Measurements from ENCODE around the gene SOCS3. TPM values are rescaled to one million over a fixed set of nuclear protein-coding genes. Genes with fewer than 3 reads are reported as not detected.

The SOCS3 gene
- total and polyA plus RNA-seq, 4 donors: 15.5 to 182 (median 91.5) TPM

DNA sequence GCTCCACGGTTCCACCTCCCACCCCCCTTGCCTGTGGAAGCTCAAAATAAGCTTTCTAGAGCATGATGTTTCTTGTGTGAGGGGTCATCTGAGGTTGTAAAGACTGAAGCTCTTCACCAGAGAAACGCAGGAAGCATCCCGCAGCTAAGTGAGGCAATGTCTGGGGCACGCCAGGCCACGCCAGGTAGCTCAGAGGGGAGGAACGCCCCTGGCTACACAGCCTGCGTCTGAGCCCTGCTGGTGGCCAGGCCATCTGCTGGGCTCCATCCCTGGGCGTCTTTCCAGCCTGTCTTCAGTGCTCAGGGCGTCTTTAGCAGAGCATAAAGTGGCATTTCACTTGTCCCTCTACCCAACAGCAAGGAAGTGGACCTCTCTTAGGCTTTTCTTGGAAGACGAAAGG lies 15.2 kb downstream of the SOCS3 start:
- no peak overlapping the region for H3K27ac ChIP-seq (ENCODE audit: low read depth in 1 of 2, low read length in 2 of 2)
- ATAC-seq (ENCODE audit: low FRiP score) (no peak), DNase-seq (no peak)
- H3K4me1 ChIP-seq (ENCODE audit: control insufficient read depth in 1 of 2, insufficient read depth in 2 of 2, low read length in 2 of 2): no peaks in the 10 kb centered on the region
- no peaks in the 10 kb centered on the region for H3K27me3 ChIP-seq (ENCODE audit: control insufficient read depth in 1 of 2, insufficient read depth in 2 of 2, low read length in 1 of 2)
- intact Hi-C loops (cut with DNase I): no loop called here
- no peaks in the 10 kb centered on the region for H3K9me3 ChIP-seq (ENCODE audit: control insufficient read depth, low read length)
- WGBS, 2 donors: 84 to 87% methylated on average over 10 of the region's 10 CpGs
- H3K36me3 ChIP-seq (ENCODE audit: control insufficient read depth in 1 of 2, insufficient read depth in 2 of 2, low read length in 1 of 2): no peaks in the 10 kb centered on the region
- H3K4me3 ChIP-seq (ENCODE audit: low read length in 2 of 2): no peak overlapping the region

DNA sequence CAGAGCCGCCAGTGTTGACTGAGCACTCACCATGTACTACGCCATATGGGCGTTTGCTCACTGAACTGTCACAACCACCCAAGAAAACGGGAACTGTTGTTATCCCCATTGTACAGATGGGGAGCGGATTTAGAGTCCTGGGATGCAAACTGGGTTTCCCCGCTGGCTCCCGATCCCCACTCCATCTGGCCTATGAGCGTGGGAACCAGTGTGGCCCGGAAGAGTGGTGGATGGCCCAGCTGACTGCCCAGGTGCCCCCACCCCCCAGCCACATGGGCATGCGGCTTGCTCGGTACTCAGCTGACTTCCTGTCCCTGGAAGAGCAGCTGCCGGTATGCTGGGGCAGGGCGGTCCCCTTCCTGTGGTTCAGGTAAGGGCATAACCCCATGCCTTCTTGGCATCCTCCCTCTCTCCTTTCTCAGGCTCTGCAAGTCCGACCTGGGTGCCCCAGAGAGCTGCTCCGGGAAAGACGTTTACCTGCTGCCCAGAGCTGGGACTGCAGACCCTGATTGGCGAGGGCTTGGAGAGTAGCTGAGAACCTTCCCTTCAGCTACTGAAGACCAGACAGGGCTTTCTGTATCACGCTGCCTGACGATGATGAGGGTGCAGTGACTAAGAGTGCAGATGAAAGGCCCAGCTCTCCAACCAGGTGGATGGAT lies 16.2 kb downstream of the SOCS3 start:
- peak overlapping the region in 1 of 2 donors; percentile 90 for H3K27ac ChIP-seq (ENCODE audit: low read depth in 1 of 2, low read length in 2 of 2)
- intact Hi-C loops (cut with DNase I): loop anchor here in 1 of 2 donors (2.0 kb wide), 1 partner anchor 33 kb away; no protein-coding TSS in a partner anchor
- no peak overlapping the region for H3K4me3 ChIP-seq (ENCODE audit: low read length in 2 of 2)
- no peaks in the 10 kb centered on the region for H3K9me3 ChIP-seq (ENCODE audit: control insufficient read depth, low read length)
- ATAC-seq (ENCODE audit: low FRiP score): no peak
- H3K27me3 ChIP-seq (ENCODE audit: control insufficient read depth in 1 of 2, insufficient read depth in 2 of 2, low read length in 1 of 2): no peaks in the 10 kb centered on the region
- DNase-seq: peak in 1 of 2 donors; percentile 73
- WGBS, 2 donors: 89 to 91% methylated on average over 19 of the region's 19 CpGs
- no peaks in the 10 kb centered on the region for H3K36me3 ChIP-seq (ENCODE audit: control insufficient read depth in 1 of 2, insufficient read depth in 2 of 2, low read length in 1 of 2)
- H3K4me1 ChIP-seq (ENCODE audit: control insufficient read depth in 1 of 2, insufficient read depth in 2 of 2, low read length in 2 of 2): no peaks in the 10 kb centered on the region

DNA sequence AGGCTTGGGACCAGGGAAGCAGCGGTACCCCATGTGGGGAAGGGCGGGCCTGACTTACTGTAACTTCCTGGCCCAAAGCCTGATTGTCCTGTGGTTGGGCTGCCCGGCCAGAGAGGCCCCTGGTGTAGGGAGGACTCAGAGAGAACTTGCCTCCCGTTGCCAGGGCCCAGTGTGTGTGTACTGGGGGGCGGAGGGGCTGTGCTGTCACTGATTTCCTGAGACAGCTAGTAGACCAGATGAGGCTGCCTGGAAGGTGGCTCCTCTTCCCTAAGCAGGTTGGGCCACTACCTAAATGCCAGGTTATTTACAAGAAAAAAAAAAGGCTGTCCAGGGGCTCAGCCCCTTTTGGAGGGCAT lies 16.7 kb downstream of the SOCS3 start:
- intact Hi-C loops (cut with DNase I): loop anchor here in 1 of 2 donors (2.0 kb wide), 1 partner anchor 34 kb away; no protein-coding TSS in a partner anchor
- DNase-seq (peak; percentile 92 to 95), ATAC-seq (ENCODE audit: low FRiP score) (peak; percentile 58)
- peak overlapping the region in 1 of 2 donors; percentile 90 for H3K27ac ChIP-seq (ENCODE audit: low read depth in 1 of 2, low read length in 2 of 2)
- no peak overlapping the region for H3K4me3 ChIP-seq (ENCODE audit: low read length in 2 of 2)
- H3K4me1 ChIP-seq (ENCODE audit: control insufficient read depth in 1 of 2, insufficient read depth in 2 of 2, low read length in 2 of 2): no peaks in the 10 kb centered on the region
- WGBS, 2 donors: 5 to 10% methylated on average over 3 to 5 of the region's 5 CpGs
- H3K27me3 ChIP-seq (ENCODE audit: control insufficient read depth in 1 of 2, insufficient read depth in 2 of 2, low read length in 1 of 2): no peaks in the 10 kb centered on the region
- no peaks in the 10 kb centered on the region for H3K36me3 ChIP-seq (ENCODE audit: control insufficient read depth in 1 of 2, insufficient read depth in 2 of 2, low read length in 1 of 2)
- no peaks in the 10 kb centered on the region for H3K9me3 ChIP-seq (ENCODE audit: control insufficient read depth, low read length)

DNA sequence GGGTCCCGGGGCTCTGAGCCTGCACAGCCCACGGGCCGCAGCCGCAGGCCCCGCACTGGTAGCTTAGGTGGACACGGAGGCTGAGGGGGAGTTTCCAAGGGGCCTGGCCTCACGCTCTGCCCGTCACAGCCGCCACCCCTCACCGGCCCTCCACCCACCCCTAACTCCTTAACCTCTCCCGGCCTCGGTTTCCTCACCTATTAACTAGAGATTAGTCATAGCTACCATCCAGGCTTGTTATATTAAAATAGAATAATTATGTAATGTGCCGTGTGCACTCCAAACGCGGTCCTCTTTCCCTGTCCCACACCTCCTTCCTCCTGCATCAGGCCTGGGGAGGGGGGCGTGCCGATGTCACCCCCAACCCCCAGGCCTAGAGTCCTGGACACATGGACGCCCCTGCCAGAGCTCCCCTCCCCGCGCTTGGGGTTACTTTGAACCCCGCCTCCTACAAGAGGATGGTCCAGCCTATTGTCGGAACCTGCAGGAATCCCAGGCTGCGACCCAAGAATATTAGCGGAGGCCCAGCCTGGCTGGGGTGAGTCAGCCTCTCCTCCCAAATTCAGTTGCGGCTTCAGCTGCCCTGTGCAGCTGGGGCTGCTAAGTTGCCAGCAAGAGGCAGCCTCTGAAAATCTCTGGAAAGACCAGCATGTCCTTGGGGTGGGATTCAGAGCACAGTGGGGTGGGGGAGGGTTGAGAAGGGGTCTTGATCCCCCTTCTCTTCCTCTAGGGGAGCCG lies 17.3 kb downstream of the SOCS3 start:
- intact Hi-C loops (cut with DNase I): loop anchor here in 1 of 2 donors (1.0 to 2.0 kb wide), 2 partner anchors 27 to 34 kb away; no protein-coding TSS in a partner anchor
- H3K4me1 ChIP-seq (ENCODE audit: control insufficient read depth in 1 of 2, insufficient read depth in 2 of 2, low read length in 2 of 2): no peaks in the 10 kb centered on the region
- H3K9me3 ChIP-seq (ENCODE audit: control insufficient read depth, low read length): no peaks in the 10 kb centered on the region
- DNase-seq (peak; percentile 91), ATAC-seq (ENCODE audit: low FRiP score) (peak; percentile 80)
- 5% methylated on average over 26 of the region's 26 CpGs for WGBS, 2 donors
- H3K36me3 ChIP-seq (ENCODE audit: control insufficient read depth in 1 of 2, insufficient read depth in 2 of 2, low read length in 1 of 2): no peaks in the 10 kb centered on the region
- H3K27me3 ChIP-seq (ENCODE audit: control insufficient read depth in 1 of 2, insufficient read depth in 2 of 2, low read length in 1 of 2): no peaks in the 10 kb centered on the region
- peak overlapping the region; percentile 72 to 90 for H3K27ac ChIP-seq (ENCODE audit: low read depth in 1 of 2, low read length in 2 of 2)
- H3K4me3 ChIP-seq (ENCODE audit: low read length in 2 of 2): no peak overlapping the region

DNA sequence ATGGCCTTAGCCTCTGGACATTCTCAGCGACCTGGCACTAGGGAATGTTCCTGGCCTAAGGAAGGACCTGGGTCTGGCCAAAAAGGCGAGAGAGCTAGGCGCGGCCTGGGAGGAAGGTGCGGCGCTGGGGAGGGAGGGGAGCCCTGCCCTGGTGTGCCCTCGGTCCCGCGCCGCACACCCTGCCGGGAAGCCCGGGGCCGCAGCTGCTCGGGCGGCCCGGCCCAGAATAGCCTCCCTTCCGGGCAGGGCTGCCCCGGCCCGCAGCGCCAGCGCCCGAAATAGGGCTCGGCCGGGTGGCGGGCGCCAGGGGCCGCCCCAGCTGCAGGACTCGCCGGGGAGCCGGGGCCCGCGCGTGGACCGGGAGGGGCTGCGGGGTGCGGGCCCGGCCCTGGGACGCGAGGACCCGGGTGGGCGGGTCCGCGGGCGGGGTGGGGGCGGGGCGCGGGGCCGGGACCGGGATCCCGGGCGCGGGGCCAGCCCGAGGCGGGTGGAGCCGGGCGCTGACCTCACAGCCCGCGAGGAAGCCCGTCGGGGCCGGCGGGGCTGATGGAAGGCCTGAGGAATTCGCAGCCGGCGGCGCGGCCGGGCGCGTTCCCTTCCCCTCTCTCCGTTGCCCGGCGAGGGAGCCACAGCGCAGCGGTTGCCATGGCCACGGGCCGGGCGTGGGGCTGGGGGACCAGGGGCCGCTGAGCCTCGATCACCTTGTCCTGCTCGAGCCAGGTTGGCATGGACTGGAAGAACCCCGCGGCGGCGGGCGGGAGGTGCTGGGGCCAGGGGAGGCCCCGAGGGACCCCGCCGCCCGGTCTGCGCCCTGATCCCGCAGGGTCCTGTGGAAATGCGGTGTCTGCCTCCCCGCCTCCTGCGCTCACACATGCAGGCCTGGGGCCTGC lies 18.1 kb downstream of the SOCS3 start:
- ATAC-seq (ENCODE audit: low FRiP score): peak; percentile 85
- no peaks in the 10 kb centered on the region for H3K9me3 ChIP-seq (ENCODE audit: control insufficient read depth, low read length)
- no peaks in the 10 kb centered on the region for H3K27me3 ChIP-seq (ENCODE audit: control insufficient read depth in 1 of 2, insufficient read depth in 2 of 2, low read length in 1 of 2)
- no peak overlapping the region for H3K4me3 ChIP-seq (ENCODE audit: low read length in 2 of 2)
- 2 to 5% methylated on average over 26 to 95 of the region's 95 CpGs for WGBS, 2 donors
- peak; percentile 91 to 95 for DNase-seq
- no peaks in the 10 kb centered on the region for H3K36me3 ChIP-seq (ENCODE audit: control insufficient read depth in 1 of 2, insufficient read depth in 2 of 2, low read length in 1 of 2)
- H3K4me1 ChIP-seq (ENCODE audit: control insufficient read depth in 1 of 2, insufficient read depth in 2 of 2, low read length in 2 of 2): no peaks in the 10 kb centered on the region
- peak overlapping the region; percentile 72 to 90 for H3K27ac ChIP-seq (ENCODE audit: low read depth in 1 of 2, low read length in 2 of 2)
- intact Hi-C loops (cut with DNase I): loop anchor here in 1 of 2 donors (1.0 to 2.0 kb wide), 2 partner anchors 27 to 35 kb away; no protein-coding TSS in a partner anchor

DNA sequence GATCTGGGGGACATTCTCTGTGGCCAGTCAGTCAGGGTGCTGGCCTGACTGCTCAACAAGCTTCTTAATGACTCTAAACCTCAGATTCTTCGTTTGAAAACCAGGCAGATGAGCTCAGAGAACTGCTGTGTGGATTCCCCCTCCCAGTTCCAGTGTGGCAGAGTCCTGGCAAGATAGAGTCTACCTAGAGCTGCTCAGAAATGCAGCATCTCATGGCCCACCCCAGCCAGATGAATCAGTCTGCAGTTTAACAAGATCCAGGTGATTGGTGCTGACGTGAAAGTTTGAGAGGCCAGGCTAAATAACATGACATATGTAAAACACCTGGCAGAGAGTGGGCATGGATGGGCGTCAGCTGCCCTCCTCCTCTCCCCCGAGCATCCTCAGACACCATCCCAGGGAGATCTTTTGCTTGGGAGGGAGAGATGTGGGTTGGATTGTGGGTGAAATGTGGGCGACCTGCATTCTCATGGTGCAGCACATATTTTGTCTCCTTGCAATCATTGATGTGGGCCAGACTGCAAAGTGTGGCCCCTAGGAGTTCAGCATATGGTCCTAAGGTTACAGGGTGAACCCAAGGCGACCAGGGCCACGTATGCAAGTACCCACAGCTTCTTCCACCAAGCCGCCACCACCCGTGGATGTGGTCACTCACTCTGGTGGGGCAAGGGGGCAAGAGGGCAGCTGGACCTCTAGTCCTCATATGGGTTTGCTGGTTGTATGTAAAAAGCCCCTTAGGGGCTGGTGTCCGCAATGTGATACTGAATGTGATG lies 19.5 kb downstream of the SOCS3 start:
- ATAC-seq (ENCODE audit: low FRiP score) (no peak), DNase-seq (no peak)
- no peaks in the 10 kb centered on the region for H3K4me1 ChIP-seq (ENCODE audit: control insufficient read depth in 1 of 2, insufficient read depth in 2 of 2, low read length in 2 of 2)
- no peaks in the 10 kb centered on the region for H3K9me3 ChIP-seq (ENCODE audit: control insufficient read depth, low read length)
- intact Hi-C loops (cut with DNase I): no loop called here
- 83 to 84% methylated on average over 10 of the region's 10 CpGs for WGBS, 2 donors
- H3K27me3 ChIP-seq (ENCODE audit: control insufficient read depth in 1 of 2, insufficient read depth in 2 of 2, low read length in 1 of 2): no peaks in the 10 kb centered on the region
- H3K4me3 ChIP-seq (ENCODE audit: low read length in 2 of 2): no peak overlapping the region
- no peaks in the 10 kb centered on the region for H3K36me3 ChIP-seq (ENCODE audit: control insufficient read depth in 1 of 2, insufficient read depth in 2 of 2, low read length in 1 of 2)
- H3K27ac ChIP-seq (ENCODE audit: low read depth in 1 of 2, low read length in 2 of 2): no peak overlapping the region

DNA sequence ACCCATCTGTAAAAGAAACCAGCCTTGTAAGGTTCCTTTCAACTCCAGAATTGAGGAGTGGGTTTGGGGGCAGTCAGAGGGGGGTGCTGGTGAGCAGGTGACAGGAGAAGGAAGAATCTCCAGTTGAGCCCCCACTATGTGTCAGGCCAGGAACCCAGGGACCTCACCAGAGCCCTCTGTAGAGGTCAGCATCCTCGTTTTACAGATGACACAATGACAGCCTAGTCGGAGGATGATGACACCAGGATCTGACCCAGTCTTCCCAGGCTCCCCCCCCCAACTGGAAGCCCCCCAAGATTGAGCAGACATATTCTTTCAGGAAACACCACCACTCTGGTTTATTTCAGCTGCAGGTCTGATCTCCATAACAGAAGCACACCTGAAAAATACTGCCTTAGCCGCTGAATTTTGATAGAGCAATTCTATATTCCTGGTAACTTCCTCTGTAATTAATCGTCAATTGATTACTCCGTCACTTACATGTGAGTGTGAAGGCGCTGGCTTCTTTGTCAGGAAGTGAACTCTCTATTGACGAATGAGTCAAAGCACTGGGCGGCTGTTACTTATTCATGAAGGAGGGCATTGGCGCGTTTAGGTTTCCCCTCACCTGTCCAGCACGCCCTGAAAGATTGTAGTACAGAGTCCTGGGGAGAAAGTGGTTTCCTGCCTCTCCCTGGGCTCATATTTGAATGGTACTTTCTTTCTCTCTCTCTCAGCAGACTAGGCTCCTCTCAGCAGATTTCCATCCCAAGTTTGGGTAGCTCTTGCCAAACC lies 21.2 kb downstream of the SOCS3 start:
- intact Hi-C loops (cut with DNase I): no loop called here
- no peak overlapping the region for H3K4me3 ChIP-seq (ENCODE audit: low read length in 2 of 2)
- WGBS, 2 donors: 77 to 80% methylated on average over 11 of the region's 11 CpGs
- no peaks in the 10 kb centered on the region for H3K9me3 ChIP-seq (ENCODE audit: control insufficient read depth, low read length)
- DNase-seq: no peak
- H3K36me3 ChIP-seq (ENCODE audit: control insufficient read depth in 1 of 2, insufficient read depth in 2 of 2, low read length in 1 of 2): no peaks in the 10 kb centered on the region
- H3K27ac ChIP-seq (ENCODE audit: low read depth in 1 of 2, low read length in 2 of 2): no peak overlapping the region
- H3K27me3 ChIP-seq (ENCODE audit: control insufficient read depth in 1 of 2, insufficient read depth in 2 of 2, low read length in 1 of 2): no peaks in the 10 kb centered on the region
- no peak for ATAC-seq (ENCODE audit: low FRiP score)
- H3K4me1 ChIP-seq (ENCODE audit: control insufficient read depth in 1 of 2, insufficient read depth in 2 of 2, low read length in 2 of 2): no peaks in the 10 kb centered on the region

Data from aorta (tissue), 5 donors.